Neuronal stem cell (in vitro differentiated cells): ENCODE data around the gene STX18.
A peak's percentile ranks its signal among the peaks of the same experiment; 100 is the strongest.

ENCODE experiments used
- DNase-seq: peaks from one replicate; pipeline ENCODE4 v3.0.0-alpha.2; 2013; ENCODE audit warnings: low spot score
- H2AFZ ChIP-seq: one replicate; pipeline ENCODE4 v1.6.1; 2013; ENCODE audit warnings: mild to moderate bottlenecking, low read length, inconsistent platforms
- H2AK5ac ChIP-seq: 2 replicates; pipeline ENCODE4 v1.6.1; 2013; ENCODE audit warnings: low read depth, mild to moderate bottlenecking, inconsistent platforms, low read length, moderate library complexity, mixed read lengths
- H2BK120ac ChIP-seq: 2 replicates; pipeline ENCODE4 v1.6.1; 2013; ENCODE audit warnings: low read depth, mild to moderate bottlenecking, inconsistent platforms, low read length, moderate library complexity, mixed read lengths
- H2BK12ac ChIP-seq: one replicate; pipeline ENCODE4 v1.6.1; 2013; ENCODE audit warnings: low read length, inconsistent platforms
- H2BK15ac ChIP-seq: 2 replicates; pipeline ENCODE4 v1.6.1; 2013; ENCODE audit warnings: mild to moderate bottlenecking, low read length, inconsistent platforms, mixed read lengths
- H2BK5ac ChIP-seq: one replicate; pipeline ENCODE4 v1.6.1; 2013; ENCODE audit warnings: inconsistent platforms, mild to moderate bottlenecking, low read length, moderate library complexity
- H3K14ac ChIP-seq: one replicate; pipeline ENCODE4 v1.6.1; 2013; ENCODE audit warnings: low read length, inconsistent platforms
- H3K18ac ChIP-seq: 2 replicates; pipeline ENCODE4 v1.6.1; 2013; ENCODE audit warnings: low read length, inconsistent platforms
- H3K23ac ChIP-seq: 2 replicates; pipeline ENCODE4 v1.6.1; 2013; ENCODE audit warnings: low read depth, mild to moderate bottlenecking, mixed read lengths, low read length, inconsistent platforms; ENCODE audit not compliant: poor library complexity
- H3K27ac ChIP-seq: replicated peaks from 3 replicates; pipeline ENCODE4 v1.5.1; 2013; ENCODE audit warnings: low read length, inconsistent platforms
- H3K27me3 ChIP-seq, 3 experiments: 2 replicates each; pipeline ENCODE4 v1.6.1; 2013; ENCODE audit warnings: low read length in 3 of 3, mild to moderate bottlenecking in 2 of 3, inconsistent platforms in 1 of 3, low read depth in 1 of 3, mixed read lengths in 1 of 3, moderate library complexity in 1 of 3; ENCODE audit not compliant: control insufficient read depth in 3 of 3, insufficient read depth in 3 of 3
- H3K36me3 ChIP-seq, 2 donors: replicated peaks in 1 of 2; 2 replicates each; pipeline ENCODE4 v1.6.1; 2013; ENCODE audit warnings: low read length in 2 of 2; ENCODE audit not compliant: control insufficient read depth in 2 of 2, insufficient read depth in 2 of 2
- H3K4ac ChIP-seq: 2 replicates; pipeline ENCODE4 v1.6.1; 2013; ENCODE audit warnings: inconsistent platforms, mild to moderate bottlenecking, low read length, moderate library complexity
- H3K4me1 ChIP-seq, 2 donors: 1 replicate in 1 of 2; 2 replicates in 1 of 2; pipeline ENCODE4 v1.6.1; 2013; ENCODE audit warnings: low read length in 2 of 2, low read depth in 1 of 2; ENCODE audit not compliant: control insufficient read depth in 2 of 2, insufficient read depth in 1 of 2
- H3K4me2 ChIP-seq: one replicate; pipeline ENCODE4 v1.6.1; 2013; ENCODE audit warnings: mild to moderate bottlenecking, low read length, inconsistent platforms; ENCODE audit not compliant: insufficient read depth, poor library complexity, severe bottlenecking
- H3K4me3 ChIP-seq, 2 donors: 2 replicates each; pipeline ENCODE4 v1.5.1; 2013; ENCODE audit warnings: low read length in 2 of 2, mild to moderate bottlenecking in 2 of 2, inconsistent platforms in 1 of 2, moderate library complexity in 1 of 2
- H3K79me1 ChIP-seq: one replicate; pipeline ENCODE4 v1.6.1; 2013; ENCODE audit warnings: low read depth, mild to moderate bottlenecking, inconsistent platforms, low read length, moderate library complexity
- H3K9ac ChIP-seq: one replicate; pipeline ENCODE4 v1.6.1; 2013; ENCODE audit warnings: mild to moderate bottlenecking, low read depth, low read length, inconsistent platforms; ENCODE audit not compliant: poor library complexity
- H3K9me3 ChIP-seq, 2 donors: replicated peaks in 1 of 2; 2 replicates each; pipeline versions ENCODE3 to v1.6.1; 2013; ENCODE audit warnings: low read length in 2 of 2, mild to moderate bottlenecking in 2 of 2, inconsistent platforms in 1 of 2, low read depth in 1 of 2, mixed read lengths in 1 of 2, moderate library complexity in 1 of 2; ENCODE audit not compliant: control insufficient read depth in 2 of 2, insufficient read depth in 1 of 2
- H4K8ac ChIP-seq: one replicate; pipeline ENCODE4 v1.6.1; 2013; ENCODE audit warnings: low read depth, mild to moderate bottlenecking, inconsistent platforms, low read length, moderate library complexity
- H4K91ac ChIP-seq: one replicate; pipeline ENCODE4 v1.6.1; 2013; ENCODE audit warnings: low read length, low read depth, mild to moderate bottlenecking, inconsistent platforms; ENCODE audit not compliant: poor library complexity
- WGBS, 2 donors: extraction: QIAGEN DNeasy Blood & Tissue Kit; methylation state at CpG; one replicate each; pipeline ENCODE4 v1.1.7; 2013; ENCODE audit warnings: missing lambda C conversion rate in 2 of 2, mixed read lengths in 1 of 2; ENCODE audit not compliant: insufficient read length in 2 of 2, insufficient replicate concordance in 1 of 2; ENCODE audit errors: extremely low coverage in 2 of 2; 5-methylcytosine and 5-hydroxymethylcytosine counted together

Gene STX18

GRCh38 chr4:4409416-4410115, 132.3 kb downstream of the STX18 start:
- Histone ChIP-seq H2AK5ac (no peak overlapping the region), H3K27me3 (no peaks in the 10 kb centered on the region), H3K18ac (no peak overlapping the region), H3K4me3 (no peak overlapping the region), H4K91ac (no peak overlapping the region), H3K27ac (no peak overlapping the region), H3K36me3 (peaks cover 0 to 13% of the 10 kb centered on the region in 2 donors), H3K4me2 (no peak overlapping the region), H3K23ac (no peak overlapping the region), H3K4me1 (peaks cover 4 to 9% of the 10 kb centered on the region in 2 donors), H2BK120ac (no peak overlapping the region), H3K4ac (no peak overlapping the region), H4K8ac (peak overlapping the region; percentile 19), H2AFZ (no peak overlapping the region), H3K79me1 (no peaks in the 10 kb centered on the region), H3K9ac (no peak overlapping the region), H3K9me3 (peaks cover 0 to 2% of the 10 kb centered on the region in 2 donors), H2BK15ac (no peak overlapping the region), H3K14ac (no peak overlapping the region), H2BK12ac (no peak overlapping the region), H2BK5ac (no peak overlapping the region)
- DNase-seq = no peak
- no CpG with 5 or more reads among the region's 23 CpGs for WGBS, 2 donors

DNA sequence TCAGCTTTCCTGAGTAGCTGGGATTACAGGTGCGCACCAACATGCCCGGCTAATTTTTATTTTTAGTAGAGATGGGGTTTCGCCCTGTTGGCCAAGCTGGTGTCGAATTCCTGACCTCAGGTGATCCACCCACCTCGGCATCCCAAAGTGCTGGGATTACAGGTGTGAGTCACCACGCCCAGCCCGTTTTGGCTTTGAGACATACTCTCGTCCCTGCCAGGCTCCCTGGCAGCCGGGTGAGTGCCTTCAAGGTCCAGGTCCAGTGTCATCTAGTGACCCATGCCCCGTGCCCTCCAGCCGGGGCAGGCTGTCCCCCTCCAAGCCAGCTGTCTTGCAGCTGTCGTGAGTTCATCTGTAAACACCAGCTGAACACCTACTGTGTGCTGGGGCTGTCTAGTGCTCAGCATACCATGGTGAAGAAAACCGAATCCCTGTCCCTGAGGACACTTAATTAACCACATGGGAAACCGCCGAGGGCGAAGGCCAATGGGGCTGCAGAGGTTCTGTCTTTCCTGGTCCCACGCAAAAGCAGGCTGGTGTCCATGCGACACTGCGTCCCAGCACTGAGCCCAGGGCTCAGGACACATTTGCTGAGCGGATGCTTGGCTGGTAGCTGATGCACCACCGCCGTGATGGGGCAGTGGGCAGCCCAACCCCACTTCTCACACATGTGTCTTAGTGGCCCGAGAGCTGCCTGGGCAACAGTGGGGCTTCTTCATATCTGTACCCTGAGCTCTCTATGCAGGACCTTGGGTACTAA, 133.1 kb downstream of the STX18 start:
- H2AFZ ChIP-seq = no peak overlapping the region
- H3K4ac ChIP-seq = no peak overlapping the region
- no peaks in the 10 kb centered on the region for H3K27me3 ChIP-seq
- no peaks in the 10 kb centered on the region for H3K79me1 ChIP-seq
- H3K27ac ChIP-seq = no peak overlapping the region
- peaks cover 4 to 9% of the 10 kb centered on the region in 2 donors for H3K4me1 ChIP-seq
- no peak overlapping the region for H4K8ac ChIP-seq
- peak overlapping the region; percentile 38 for H3K18ac ChIP-seq
- WGBS, 2 donors = no CpG with 5 or more reads among the region's 23 CpGs
- H3K14ac ChIP-seq = peak overlapping the region; percentile 97
- peak overlapping the region in 1 of 2 donors; percentile 14 for H3K4me3 ChIP-seq
- H4K91ac ChIP-seq = no peak overlapping the region
- no peak for DNase-seq
- H2BK12ac ChIP-seq = no peak overlapping the region
- no peak overlapping the region for H3K4me2 ChIP-seq
- no peak overlapping the region for H3K23ac ChIP-seq
- peaks cover 0 to 2% of the 10 kb centered on the region in 2 donors for H3K9me3 ChIP-seq
- no peak overlapping the region for H3K9ac ChIP-seq
- no peak overlapping the region for H2BK5ac ChIP-seq
- no peak overlapping the region for H2AK5ac ChIP-seq
- peaks cover 0 to 13% of the 10 kb centered on the region in 2 donors for H3K36me3 ChIP-seq
- H2BK15ac ChIP-seq = no peak overlapping the region
- no peak overlapping the region for H2BK120ac ChIP-seq

DNA sequence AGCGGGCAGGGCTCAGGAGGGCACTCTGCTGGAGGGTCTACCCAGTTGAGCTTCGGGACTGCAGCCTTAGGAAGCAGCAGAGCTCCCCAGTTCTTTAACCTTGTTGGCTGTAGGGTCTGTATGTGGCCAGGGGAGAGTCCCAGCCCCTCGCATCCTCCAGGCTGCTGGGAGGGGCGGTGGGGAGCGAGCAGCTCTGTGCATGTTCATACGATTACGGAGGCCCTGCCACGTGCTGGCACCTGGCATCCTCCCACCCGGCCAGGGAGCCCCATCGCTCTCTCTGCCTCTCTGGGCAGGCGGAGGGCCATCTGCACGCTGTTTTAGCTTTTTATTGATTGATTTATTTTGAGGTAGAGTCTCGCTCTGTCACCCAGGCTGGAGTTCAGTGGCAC, 133.7 kb downstream of the STX18 start:
- Histone ChIP-seq H3K4me1 (peaks cover 4 to 9% of the 10 kb centered on the region in 2 donors), H3K18ac (peak overlapping the region; percentile 80), H3K27ac (no peak overlapping the region), H2BK120ac (peak overlapping the region; percentile 9), H2BK5ac (peak overlapping the region; percentile 32), H3K4me3 (no peak overlapping the region), H3K9ac (no peak overlapping the region), H4K8ac (no peak overlapping the region), H3K36me3 (peaks cover 0 to 15% of the 10 kb centered on the region in 2 donors), H3K14ac (no peak overlapping the region), H4K91ac (no peak overlapping the region), H2AFZ (no peak overlapping the region), H2AK5ac (peak overlapping the region; percentile 21), H3K9me3 (peaks cover 0 to 2% of the 10 kb centered on the region in 2 donors), H2BK12ac (no peak overlapping the region), H3K23ac (no peak overlapping the region), H2BK15ac (no peak overlapping the region), H3K4me2 (no peak overlapping the region), H3K4ac (no peak overlapping the region), H3K79me1 (no peaks in the 10 kb centered on the region), H3K27me3 (no peaks in the 10 kb centered on the region)
- no peak for DNase-seq
- no CpG with 5 or more reads among the region's 13 CpGs for WGBS, 2 donors
